GM12874 (cell line): ENCODE measurements around the gene APBB1.

ENCODE experiments used
- CTCF ChIP-seq: IDR thresholded peaks from 2 replicates; pipeline ENCODE4 v1.5.1; 2011; ENCODE audit warnings: low read depth, mild to moderate bottlenecking, control low read depth, low read length, moderate library complexity; ENCODE audit not compliant: insufficient read depth

APBB1 gene

GRCh38 chr11:6397636-6398035, 21.3 kb downstream of the APBB1 start:
- TF ChIP-seq CTCF: no peak

GRCh38 chr11:6397156-6397555, 21.7 kb downstream of the APBB1 start:
- no peak for TF ChIP-seq CTCF

GRCh38 chr11:6395470-6396060, 23.3 kb downstream of the APBB1 start:
- TF ChIP-seq CTCF: no peak

- no peak for TF ChIP-seq CTCF
These were observed 24.8 kb downstream of the APBB1 start for GRCh38 chr11:6393989-6394670.

- TF ChIP-seq CTCF: no peak
These were observed 27.3 kb downstream of the APBB1 start for GRCh38 chr11:6391537-6392134.

GRCh38 chr11:6390718-6391469, 28.0 kb downstream of the APBB1 start:
- no peak for TF ChIP-seq CTCF
